PC-3 (cell line): ENCODE results near the gene SRSF1.

ENCODE experiments used
- CTCF ChIP-seq: fragments of 300-600 bp; sonication (generic); conservative IDR thresholded peaks from 2 replicates; pipeline ENCODE4 v1.5.1; 2017; ENCODE audit warnings: antibody characterized with exemption, low read depth, mild to moderate bottlenecking, low read length
- EZH2 ChIP-seq: fragments of 300-600 bp; sonication (generic); IDR thresholded peaks from one replicate; pipeline ENCODE4 v1.6.1; 2017; ENCODE audit warnings: antibody characterized with exemption, mild to moderate bottlenecking, low read length; ENCODE audit not compliant: unreplicated experiment

GRCh38 chr17:57997085-57997809, 9.8 kb downstream of the SRSF1 start:
- TF ChIP-seq CTCF (no peak), EZH2 (no peak)
